Activated naive CD4-positive, alpha-beta T cell (primary cell): ENCODE results near the gene CDC42EP3.

Experiments used
- DNase-seq, 4 experiments: peaks; one replicate each; lab custom pipeline; 2025; lab: John Stamatoyannopoulos, UW

The CDC42EP3 gene

GRCh38 chr2:37656512-37657423, 14.7 kb downstream of the CDC42EP3 start:
- no peak for DNase-seq

- no peak for DNase-seq
Measured at GRCh38 chr2:37654932-37655841, 16.3 kb downstream of the CDC42EP3 start.

GRCh38 chr2:37654419-37654818, 17.0 kb downstream of the CDC42EP3 start:
- DNase-seq = no peak

GRCh38 chr2:37653805-37654378, 17.6 kb downstream of the CDC42EP3 start:
- DNase-seq = no peak

GRCh38 chr2:37653093-37653492, 18.3 kb downstream of the CDC42EP3 start:
- no peak for DNase-seq

- no peak for DNase-seq
Measured at GRCh38 chr2:37652199-37652640, 19.2 kb downstream of the CDC42EP3 start.

GRCh38 chr2:37650548-37651093, 20.8 kb downstream of the CDC42EP3 start:
- DNase-seq = no peak

- no peak for DNase-seq
Measured at GRCh38 chr2:37649518-37649917, 21.9 kb downstream of the CDC42EP3 start.

- no peak for DNase-seq
Measured at GRCh38 chr2:37648331-37649011, 23.0 kb downstream of the CDC42EP3 start.

GRCh38 chr2:37647971-37648330, 23.5 kb downstream of the CDC42EP3 start:
- DNase-seq = no peak

GRCh38 chr2:37645836-37646235, 25.6 kb downstream of the CDC42EP3 start:
- no peak for DNase-seq

- no peak for DNase-seq
Measured at GRCh38 chr2:37645362-37645761, 26.1 kb downstream of the CDC42EP3 start.

- DNase-seq = no peak
Measured at GRCh38 chr2:37644191-37644590, 27.3 kb downstream of the CDC42EP3 start.

- DNase-seq = no peak
Measured at GRCh38 chr2:37643730-37644078, 27.7 kb downstream of the CDC42EP3 start.

GRCh38 chr2:37642907-37643729, 28.3 kb downstream of the CDC42EP3 start:
- no peak for DNase-seq

GRCh38 chr2:37641582-37642171, 29.8 kb downstream of the CDC42EP3 start:
- DNase-seq = no peak

GRCh38 chr2:37639631-37640030, 31.8 kb downstream of the CDC42EP3 start:
- DNase-seq = no peak

GRCh38 chr2:37638973-37639372, 32.5 kb downstream of the CDC42EP3 start:
- no peak for DNase-seq

GRCh38 chr2:37637985-37638384, 33.5 kb downstream of the CDC42EP3 start:
- DNase-seq = no peak

- DNase-seq = no peak
Measured at GRCh38 chr2:37637190-37637860, 34.1 kb downstream of the CDC42EP3 start.
